Measurements from ENCODE around the gene ELOVL6. TPM values are rescaled to one million over a fixed set of nuclear protein-coding genes. Genes with fewer than 3 reads are reported as not detected.

The ELOVL6 gene
- total RNA-seq, 2 donors from 2014 or later, result 6.1 to 6.8 TPM

DNA sequence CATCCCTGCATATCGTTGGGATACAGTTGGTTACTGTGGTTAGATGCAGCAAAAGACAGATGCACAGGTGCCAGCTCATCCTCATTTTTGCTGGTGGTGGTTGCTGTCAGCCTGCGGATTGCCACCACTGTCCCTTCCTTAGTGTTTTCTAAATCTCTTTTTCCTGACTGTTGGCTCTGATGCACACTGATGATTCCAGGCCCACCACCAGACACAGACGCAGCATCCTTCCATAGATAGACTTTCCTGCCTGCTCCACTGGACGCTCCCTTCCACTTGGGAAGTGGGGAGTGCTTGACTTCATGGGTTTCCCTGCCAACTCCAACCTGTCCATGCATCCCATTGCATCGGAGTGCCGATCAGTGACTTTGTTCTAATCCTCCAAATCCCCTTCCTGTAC, 184.2 kb downstream of the ELOVL6 start:
- intact Hi-C loops (cut with DNase I), result no loop called here
- DNase-seq (ENCODE audit: low spot score), result no peak

DNA sequence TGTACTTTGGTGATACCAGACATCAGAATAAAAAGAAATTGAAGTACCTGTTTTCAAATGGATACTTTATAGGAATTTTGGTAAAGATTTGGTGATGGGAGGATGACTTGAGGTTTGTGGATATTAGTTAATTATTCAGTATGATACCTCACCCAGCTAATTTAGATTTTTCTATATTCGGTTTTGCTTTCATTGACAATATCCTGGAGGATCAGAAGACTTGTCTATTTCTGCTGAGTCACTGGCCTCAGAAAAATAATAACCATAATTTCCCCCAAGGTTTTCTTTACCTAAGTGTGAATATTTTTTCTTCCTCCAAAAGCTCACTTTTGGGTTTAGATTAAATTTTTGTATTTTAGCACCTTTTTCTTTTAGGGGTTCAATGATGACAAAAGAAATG, 185.5 kb downstream of the ELOVL6 start:
- intact Hi-C loops (cut with DNase I), result no loop called here

DNA sequence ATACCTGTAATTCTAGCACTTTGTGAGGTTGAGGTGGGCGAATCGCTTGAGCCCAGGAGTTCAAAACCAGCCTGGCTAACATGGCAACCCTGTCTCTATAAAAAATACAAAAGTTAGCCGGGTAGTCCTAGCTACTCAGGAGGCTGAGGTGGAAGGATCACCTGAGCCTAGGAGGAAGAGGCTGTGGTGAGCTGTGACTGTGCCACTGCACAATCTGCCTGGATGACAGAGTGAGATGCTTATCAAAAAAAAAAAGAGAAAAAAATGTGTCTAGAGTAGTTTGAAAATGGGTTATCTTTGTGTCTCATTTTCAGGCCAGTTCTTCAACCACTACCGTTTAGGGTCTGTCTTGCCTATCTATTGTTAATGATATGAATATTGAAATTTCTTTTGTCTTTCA, 187.6 kb downstream of the ELOVL6 start:
- intact Hi-C loops (cut with DNase I), result no loop called here
- no peak for DNase-seq (ENCODE audit: low spot score)

More for the DNA sequence above, 185.5 kb downstream of the ELOVL6 start:
- DNase-seq (ENCODE audit: low spot score), result no peak

DNA sequence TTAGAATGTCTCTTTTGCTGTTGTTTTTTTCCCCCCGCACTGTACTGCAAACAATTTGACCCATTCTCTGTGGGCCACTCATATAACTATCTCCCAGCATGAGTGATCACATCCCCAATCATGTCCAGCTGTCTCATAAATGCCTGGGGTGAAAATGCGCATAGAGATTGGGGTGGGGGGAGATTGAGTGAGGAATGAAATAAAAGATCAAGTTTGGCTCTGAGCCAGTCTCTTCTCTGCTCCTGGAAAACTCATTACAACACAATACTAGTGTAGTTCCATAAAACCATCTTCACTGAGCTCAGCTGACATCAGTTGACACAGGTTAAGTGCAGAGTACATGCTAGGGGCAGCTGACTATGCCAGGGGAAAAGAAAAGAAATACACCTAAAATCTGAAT, 188.9 kb downstream of the ELOVL6 start:
- intact Hi-C loops (cut with DNase I), result loop anchor here in 1 of 2 donors (5.0 kb wide), 1 partner anchor 508 kb away; no protein-coding TSS in a partner anchor
- DNase-seq (ENCODE audit: low spot score), result no peak

DNA sequence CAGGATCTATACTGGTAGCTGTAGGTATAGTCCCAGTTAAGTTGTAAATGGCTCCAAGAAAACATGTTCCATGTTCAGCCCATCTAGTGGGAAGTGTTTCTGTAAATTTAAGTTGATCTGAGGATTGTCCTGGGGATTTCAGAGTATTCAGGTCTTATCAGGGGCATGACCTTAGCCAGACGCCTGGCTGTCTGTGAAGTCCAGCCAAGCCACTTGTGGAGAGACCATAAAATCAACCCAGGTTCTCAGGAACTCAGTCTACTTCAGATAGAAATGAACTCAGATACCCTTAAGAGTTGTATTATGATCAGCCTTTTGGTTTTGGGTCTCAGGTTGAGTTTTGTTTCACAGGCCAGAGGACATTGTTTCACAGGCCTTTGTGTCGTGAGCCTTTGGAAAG, 189.9 kb downstream of the ELOVL6 start:
- intact Hi-C loops (cut with DNase I), result loop anchor here in 1 of 2 donors (5.0 kb wide), 1 partner anchor 509 kb away; no protein-coding TSS in a partner anchor
- DNase-seq (ENCODE audit: low spot score), result no peak

DNA sequence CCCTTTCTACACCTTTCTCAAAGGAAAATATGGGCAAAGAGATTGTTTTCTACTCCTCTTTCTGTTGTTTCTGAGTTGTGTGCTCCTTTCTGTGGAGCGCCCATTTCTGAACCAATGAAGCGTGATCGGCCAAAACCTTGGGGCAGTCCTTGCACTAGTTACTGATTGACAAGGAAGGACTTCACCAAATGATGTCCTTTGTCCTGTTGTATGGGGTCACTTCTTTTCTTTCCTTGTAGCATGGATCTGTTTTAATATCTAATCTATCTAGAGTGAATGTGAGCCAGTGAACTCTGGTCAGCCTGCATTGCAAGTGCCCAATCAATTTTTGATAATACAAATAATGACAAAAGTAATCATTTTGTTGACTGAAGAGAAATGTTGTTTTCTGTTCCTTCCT, 191.2 kb downstream of the ELOVL6 start:
- intact Hi-C loops (cut with DNase I), result loop anchor here in 1 of 2 donors (5.0 kb wide), 1 partner anchor 510 kb away; no protein-coding TSS in a partner anchor
- no peak for DNase-seq (ENCODE audit: low spot score)

DNA sequence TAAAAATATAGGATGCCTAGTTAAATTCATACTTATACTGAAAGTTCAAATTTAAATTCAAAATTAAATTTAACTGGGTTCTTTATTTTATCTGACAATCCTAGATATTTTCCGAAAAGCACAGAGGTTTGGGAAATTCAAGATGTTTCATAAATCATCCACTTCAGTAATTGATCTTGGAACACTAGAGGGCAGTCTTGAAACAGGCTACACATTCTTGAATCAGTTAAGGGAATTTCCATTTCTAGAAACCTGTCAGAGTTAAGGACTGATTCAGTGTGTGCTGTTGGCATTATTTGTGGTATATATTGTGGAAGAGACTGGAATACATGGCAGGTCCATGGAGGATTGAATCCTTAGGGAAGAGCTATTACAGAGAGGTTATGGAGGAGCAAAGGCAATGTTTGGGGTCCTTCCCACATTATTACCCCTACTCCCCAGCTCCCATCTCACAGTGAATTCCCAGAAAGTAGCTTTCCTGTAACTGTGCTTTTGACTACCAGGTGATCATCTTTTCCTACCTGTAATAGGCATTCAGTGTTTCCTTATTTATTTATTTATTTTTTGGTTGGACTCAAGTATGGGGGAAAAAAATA, 192.9 kb downstream of the ELOVL6 start:
- intact Hi-C loops (cut with DNase I), result loop anchor here in 1 of 2 donors (5.0 kb wide), 1 partner anchor 512 kb away; no protein-coding TSS in a partner anchor
- DNase-seq (ENCODE audit: low spot score), result no peak

DNA sequence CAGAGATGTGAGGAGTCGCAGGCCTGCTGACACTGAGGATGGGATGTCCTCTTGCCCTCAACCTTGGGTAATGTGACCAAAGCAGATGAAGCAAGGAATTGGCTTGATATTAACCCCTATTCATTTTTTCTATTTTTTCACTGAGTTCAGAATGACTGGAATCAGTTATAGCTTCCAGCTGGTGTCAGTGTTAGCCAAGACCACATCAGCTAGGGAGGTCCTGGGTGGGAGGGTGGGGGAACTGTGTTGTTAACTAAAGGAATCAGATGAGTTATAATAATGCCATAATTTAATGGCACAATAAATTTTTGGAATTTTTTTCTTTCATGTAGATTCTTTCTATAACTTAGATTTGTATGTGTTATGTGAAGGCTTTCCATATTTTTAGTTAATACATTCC, 193.9 kb downstream of the ELOVL6 start:
- intact Hi-C loops (cut with DNase I), result loop anchor here in 1 of 2 donors (5.0 kb wide), 1 partner anchor 513 kb away; no protein-coding TSS in a partner anchor
- no peak for DNase-seq (ENCODE audit: low spot score)

DNA sequence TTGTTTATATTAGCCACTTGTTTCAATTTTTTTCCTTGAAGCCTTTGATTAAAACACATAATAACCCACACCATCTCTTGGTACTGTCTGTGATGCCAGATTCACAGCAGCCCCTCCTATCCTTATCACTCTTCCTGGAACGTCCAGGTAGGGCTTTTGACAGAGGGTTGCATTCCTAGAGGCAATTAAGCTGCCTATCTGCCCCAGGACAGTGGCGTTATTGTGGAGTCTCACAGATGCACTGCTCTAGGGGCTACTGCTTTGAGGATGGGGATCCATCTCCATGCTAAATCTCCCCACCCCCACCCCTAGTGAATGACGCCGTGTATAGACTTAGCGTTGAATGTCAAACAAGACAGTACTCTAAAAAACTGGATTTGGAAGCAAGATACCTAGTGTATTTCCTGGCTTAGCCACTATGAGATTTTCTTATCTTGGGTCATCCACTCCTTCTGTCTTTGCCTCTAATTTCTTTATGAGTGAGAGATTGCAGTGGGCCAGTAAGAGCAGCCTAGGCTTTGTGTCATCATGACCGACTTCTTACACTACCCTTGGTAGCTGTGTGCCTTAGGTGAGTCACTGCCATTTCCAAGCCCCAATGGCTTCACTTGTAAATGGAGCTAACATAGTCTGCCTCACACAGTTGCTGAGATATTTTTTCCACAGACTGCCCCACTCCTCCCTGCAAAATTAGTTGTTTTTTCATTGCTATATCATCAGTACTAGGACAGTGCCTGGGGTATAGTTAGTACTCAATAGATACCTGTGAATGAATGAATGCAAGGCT, 194.8 kb downstream of the ELOVL6 start:
- intact Hi-C loops (cut with DNase I), result loop anchor here in 1 of 2 donors (5.0 kb wide), 1 partner anchor 514 kb away; no protein-coding TSS in a partner anchor
- no peak for DNase-seq (ENCODE audit: low spot score)

DNA sequence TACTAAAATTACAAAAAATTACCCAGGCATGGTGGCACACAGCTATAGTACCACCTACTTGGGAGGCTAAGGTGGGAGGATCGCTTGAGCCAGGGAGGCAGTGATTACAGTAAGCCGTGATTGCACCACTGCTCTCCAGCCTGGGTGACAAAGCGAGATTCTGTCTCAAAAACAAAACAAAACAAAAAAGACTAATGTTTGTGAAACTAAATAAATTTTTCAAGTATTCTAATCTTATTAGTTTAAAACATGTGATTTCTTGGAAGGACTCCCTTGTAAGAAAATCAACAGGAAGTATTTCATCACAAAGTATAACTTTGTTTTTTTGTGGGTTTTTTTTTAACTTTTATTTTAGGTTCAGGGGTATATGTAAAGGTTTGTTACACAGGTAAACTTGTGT, 196.1 kb downstream of the ELOVL6 start:
- intact Hi-C loops (cut with DNase I), result loop anchor here in 1 of 2 donors (5.0 kb wide), 1 partner anchor 515 kb away; no protein-coding TSS in a partner anchor
- DNase-seq (ENCODE audit: low spot score), result no peak

DNA sequence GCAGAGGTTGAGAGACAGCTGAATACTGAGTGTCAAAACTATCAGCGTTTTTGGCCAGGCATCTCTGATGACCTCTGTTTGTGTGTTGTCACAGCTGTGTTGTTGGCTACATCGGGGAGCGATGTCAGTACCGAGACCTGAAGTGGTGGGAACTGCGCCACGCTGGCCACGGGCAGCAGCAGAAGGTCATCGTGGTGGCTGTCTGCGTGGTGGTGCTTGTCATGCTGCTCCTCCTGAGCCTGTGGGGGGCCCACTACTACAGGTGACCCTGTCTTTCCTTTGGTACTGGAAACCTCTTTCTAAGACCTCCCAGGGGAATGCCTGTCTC, 198.9 kb downstream of the ELOVL6 start:
- no peak for DNase-seq (ENCODE audit: low spot score)
- intact Hi-C loops (cut with DNase I), result no loop called here

DNA sequence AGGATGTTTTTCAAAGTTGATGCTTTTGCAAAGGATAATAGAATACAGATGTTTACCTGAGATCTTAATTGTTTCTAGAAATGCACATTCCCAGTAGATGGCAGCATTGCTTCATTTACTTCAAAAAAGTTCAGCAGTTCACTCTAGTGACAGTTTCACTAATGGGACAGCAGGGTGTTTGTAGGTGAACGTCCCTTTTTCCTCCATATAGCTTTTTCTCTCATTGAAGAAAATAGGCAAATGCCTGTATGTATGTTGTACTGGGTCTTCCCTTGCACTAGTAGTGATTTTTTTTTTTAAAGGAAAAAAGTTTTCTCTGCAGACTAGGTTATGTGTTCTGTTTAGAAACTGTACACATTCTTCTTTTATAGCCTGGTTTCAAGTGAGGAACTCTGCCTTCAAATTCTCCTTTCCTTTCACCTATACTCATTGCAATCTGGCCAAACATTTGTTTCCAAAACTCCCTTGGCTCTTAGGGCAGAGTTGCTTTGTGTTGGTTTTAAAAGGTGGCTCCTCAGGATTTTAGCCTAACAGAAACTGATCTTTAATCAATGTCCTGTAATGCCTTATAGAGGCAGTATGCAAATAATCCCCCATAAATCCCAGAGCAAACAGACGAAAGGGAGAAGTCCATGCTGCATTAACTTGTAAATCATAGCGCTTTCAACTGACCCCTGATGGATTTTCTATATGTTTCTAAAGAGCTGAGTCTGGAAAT, 199.4 kb downstream of the ELOVL6 start:
- intact Hi-C loops (cut with DNase I), result no loop called here
- DNase-seq (ENCODE audit: low spot score), result no peak

DNA sequence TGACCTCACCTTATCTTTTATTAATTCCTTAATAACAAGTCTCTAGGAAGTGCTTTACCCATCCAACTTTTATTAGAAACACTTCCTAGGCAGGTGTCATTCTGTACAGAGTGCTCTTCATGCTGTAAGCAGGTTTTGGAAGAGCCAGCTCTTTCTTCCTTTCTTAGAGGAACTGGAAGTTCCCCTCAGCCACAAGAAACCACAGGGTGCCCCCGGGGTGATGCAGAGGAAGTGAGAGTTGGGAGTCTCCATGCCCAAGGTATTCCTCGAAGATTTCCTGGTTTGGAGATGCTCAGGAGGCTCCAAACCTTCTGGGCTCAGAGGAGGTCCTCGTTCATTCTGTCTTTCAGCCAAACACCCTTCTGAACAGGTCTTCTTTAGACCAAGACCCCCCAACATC, 201.9 kb downstream of the ELOVL6 start:
- intact Hi-C loops (cut with DNase I), result no loop called here
- DNase-seq (ENCODE audit: low spot score), result no peak
